CD14-positive monocyte (primary cell): Measurements from ENCODE around the gene OSBPL6. TPM values are rescaled to one million over a fixed set of nuclear protein-coding genes. Genes with fewer than 3 reads are reported as not detected.

Source experiments
- DNase-seq, 3 donors: peaks; one replicate each; pipeline ENCODE4 v3.0.0-alpha.2; 2011 to 2022
- H2AFZ ChIP-seq: 2 replicates; pipeline ENCODE4 v1.6.0; 2012; ENCODE audit warnings: mild to moderate bottlenecking, low read depth, low read length, inconsistent platforms; ENCODE audit not compliant: insufficient read depth, poor library complexity, severe bottlenecking
- H3K27ac ChIP-seq, 2 donors: 1 replicate in 1 of 2; 2 replicates in 1 of 2; pipeline ENCODE4 v1.5.1; 2012 to 2013; ENCODE audit warnings: low read length in 2 of 2, control low read depth in 1 of 2, inconsistent platforms in 1 of 2, low read depth in 1 of 2, mild to moderate bottlenecking in 1 of 2
- H3K27me3 ChIP-seq, 2 donors: one replicate each; pipeline versions ENCODE4 v1.6.0 to v1.6.1; 2011 to 2013; ENCODE audit warnings: low read length in 2 of 2; ENCODE audit not compliant: control insufficient read depth in 2 of 2, insufficient read depth in 2 of 2
- H3K36me3 ChIP-seq, 2 donors: replicated peaks in 1 of 2; 1 replicate in 1 of 2; 2 replicates in 1 of 2; pipeline versions ENCODE4 v1.5.1 to v1.6.1; 2012 to 2013; ENCODE audit warnings: low read length in 2 of 2, control low read depth in 1 of 2, inconsistent platforms in 1 of 2, mild to moderate bottlenecking in 1 of 2; ENCODE audit not compliant: insufficient read depth in 2 of 2, control insufficient read depth in 1 of 2
- H3K4me1 ChIP-seq, 2 donors: 1 replicate in 1 of 2; 2 replicates in 1 of 2; pipeline versions ENCODE4 v1.5.1 to v1.6.1; 2012 to 2013; ENCODE audit warnings: low read length in 2 of 2, control low read depth in 1 of 2, inconsistent platforms in 1 of 2, mild to moderate bottlenecking in 1 of 2, moderate library complexity in 1 of 2; ENCODE audit not compliant: insufficient read depth in 2 of 2, control insufficient read depth in 1 of 2
- H3K4me2 ChIP-seq: replicated peaks from 2 replicates; pipeline ENCODE3; 2012; ENCODE audit warnings: low read length, moderate library complexity, mild to moderate bottlenecking; ENCODE audit not compliant: poor library complexity, severe bottlenecking; ENCODE audit errors: extremely low read depth
- H3K4me3 ChIP-seq, 3 experiments: fragments of 200-600 bp in 1 of 3; sonication (generic) in 1 of 3; replicated peaks in 1 of 3; 1 replicate in 2 of 3; 2 replicates in 1 of 3; pipeline ENCODE4 v1.5.1; 2011 to 2013; ENCODE audit warnings: low read length in 3 of 3, mild to moderate bottlenecking in 3 of 3, control low read depth in 2 of 3, low read depth in 2 of 3, inconsistent platforms in 1 of 3, moderate library complexity in 1 of 3
- H3K79me2 ChIP-seq: 2 replicates; pipeline ENCODE4 v1.6.0; 2012; ENCODE audit warnings: mild to moderate bottlenecking, control low read depth, inconsistent platforms, low read length, moderate library complexity; ENCODE audit not compliant: insufficient read depth
- H3K9ac ChIP-seq: 2 replicates; pipeline ENCODE4 v1.6.0; 2017; ENCODE audit warnings: low read length, mild to moderate bottlenecking; ENCODE audit not compliant: insufficient read depth, poor library complexity, severe bottlenecking
- H3K9me3 ChIP-seq, 2 donors: replicated peaks in 1 of 2; 1 replicate in 1 of 2; 2 replicates in 1 of 2; pipeline versions ENCODE4 v1.5.1 to v1.6.1; 2012 to 2013; ENCODE audit warnings: low read length in 2 of 2, control low read depth in 1 of 2; ENCODE audit not compliant: control insufficient read depth in 1 of 2, insufficient read depth in 1 of 2
- H4K20me1 ChIP-seq: 2 replicates; pipeline ENCODE4 v1.6.0; 2012; ENCODE audit warnings: mild to moderate bottlenecking, low read length, control low read depth, moderate library complexity; ENCODE audit not compliant: insufficient read depth
- H3K27ac Mint-ChIP-seq, 7 donors: one replicate each; pipeline ENCODE4 v1.8.0; 2020; ENCODE audit warnings: mild to moderate bottlenecking in 7 of 7, mixed read lengths in 7 of 7, moderate library complexity in 6 of 7, inconsistent platforms in 2 of 7
- H3K27me3 Mint-ChIP-seq, 3 donors: one replicate each; pipeline ENCODE4 v1.8.0; 2021 to 2022; ENCODE audit warnings: low read depth in 3 of 3, mild to moderate bottlenecking in 3 of 3, mixed read lengths in 3 of 3, moderate library complexity in 3 of 3, inconsistent platforms in 1 of 3
- H3K36me3 Mint-ChIP-seq, 2 donors: one replicate each; pipeline ENCODE4 v1.8.0; 2020; ENCODE audit warnings: mixed read lengths in 2 of 2, inconsistent platforms in 1 of 2, mild to moderate bottlenecking in 1 of 2
- H3K4me1 Mint-ChIP-seq: one replicate; pipeline ENCODE4 v1.8.0; 2020; ENCODE audit warnings: mild to moderate bottlenecking, mixed read lengths
- H3K4me3 Mint-ChIP-seq, 2 donors: one replicate each; pipeline ENCODE4 v1.8.0; 2020; ENCODE audit warnings: mild to moderate bottlenecking in 2 of 2, mixed read lengths in 2 of 2, moderate library complexity in 1 of 2
- H3K9me3 Mint-ChIP-seq, 7 donors: one replicate each; pipeline ENCODE4 v1.8.0; 2020 to 2022; ENCODE audit warnings: mixed read lengths in 7 of 7, mild to moderate bottlenecking in 6 of 7, moderate library complexity in 6 of 7, inconsistent platforms in 2 of 7
- WGBS: methylation state at CpG from one replicate; pipeline ENCODE4 v1.1.5; 2013; ENCODE audit warnings: missing lambda C conversion rate; ENCODE audit not compliant: insufficient coverage; 5-methylcytosine and 5-hydroxymethylcytosine counted together
- intact Hi-C, 2 donors: fragments of 100-400 bp; cut with micrococcal nuclease; formaldehyde crosslinking; loops; one replicate each; pipeline versions ENCODE4 v1.15.0 to v1.15.1; 2023
- polyA plus RNA-seq, 3 donors: library from polyadenylated mRNA; depleted of rRNA in 1 of 3; unstranded in 2 of 3; stranded (reverse) in 1 of 3; fragments of 300-500 nt in 2 of 3; fragments of >200 nt in 1 of 3; fragmentation: Illumina TruSeq in 2 of 3; gene quantifications; 1 replicate in 2 of 3; 2 replicates in 1 of 3; pipeline ENCODE4 v1.2.3, GENCODE V29; 2012 to 2021
- TF ChIP-seq, protein P1 (sequence below): fragments of 200-600 bp; IDR thresholded peaks from one replicate; pipeline ENCODE4 v1.8.0; 2022; ENCODE audit warnings: antibody characterized with exemption, mild to moderate bottlenecking

OSBPL6 gene
- polyA plus RNA-seq, 3 donors, result not detected

DNA sequence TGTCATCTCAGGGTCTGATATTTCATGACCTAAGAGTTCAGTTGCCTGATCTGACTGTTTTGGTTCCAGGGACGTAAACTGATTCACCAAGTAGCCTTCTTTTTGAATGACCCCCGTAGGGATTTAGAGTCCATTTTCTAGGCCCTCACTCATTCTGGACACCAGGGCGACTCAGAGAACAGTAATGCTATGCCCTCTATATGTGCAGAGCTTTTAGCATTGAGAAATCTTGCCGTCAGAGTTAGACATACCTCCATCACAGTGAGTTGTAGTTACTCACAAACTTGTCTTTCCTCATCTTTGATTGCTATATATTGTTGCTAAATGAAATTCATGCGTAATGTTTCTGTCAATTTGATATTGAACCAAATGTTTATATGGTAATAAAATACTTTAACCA lies 92.3 kb downstream of the OSBPL6 start:
- WGBS, result 92% methylated on average over 2 of the region's 5 CpGs
- peaks cover 13% of the 10 kb centered on the region in 2 donors for H3K4me1 ChIP-seq
- no peaks in the 10 kb centered on the region for H3K27me3 Mint-ChIP-seq

DNA sequence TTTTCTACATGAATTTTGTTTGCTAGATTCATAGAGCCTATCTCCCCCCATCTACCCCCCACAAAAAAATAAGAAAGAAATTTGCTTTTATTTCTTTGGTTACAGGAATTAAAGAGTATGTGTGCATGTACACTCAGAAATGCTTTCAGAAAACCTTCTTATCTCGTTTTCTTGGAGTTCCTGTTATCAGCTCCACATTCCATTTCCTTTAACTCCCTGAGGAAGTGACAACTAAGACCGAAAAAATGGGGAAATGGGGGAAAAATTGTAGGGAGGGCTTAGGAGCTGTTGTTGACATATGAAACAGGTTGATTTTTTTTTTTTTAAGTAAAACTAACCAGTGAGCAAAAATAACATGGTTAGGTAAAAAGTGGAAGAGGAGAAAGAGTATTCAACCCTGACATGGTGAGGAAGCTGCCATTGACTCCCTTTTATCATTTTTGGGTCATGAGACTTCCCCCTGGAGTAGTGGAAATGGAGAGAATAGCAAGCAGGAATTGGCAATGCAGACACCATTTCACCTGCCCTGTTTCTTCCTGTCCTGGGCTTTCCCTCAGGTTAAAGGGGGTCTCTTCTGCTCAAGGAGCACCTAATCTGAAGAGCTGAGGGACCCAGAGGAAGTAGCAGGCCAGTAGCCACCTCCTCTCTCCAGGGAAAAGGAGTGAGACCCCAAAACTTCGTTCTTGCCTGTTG lies 93.5 kb downstream of the OSBPL6 start:
- Histone ChIP-seq H3K4me3 (no peak overlapping the region), H3K9ac (no peak overlapping the region), H3K9me3 (no peaks in the 10 kb centered on the region), H4K20me1 (no peaks in the 10 kb centered on the region), H3K27ac (no peak overlapping the region), H3K79me2 (no peaks in the 10 kb centered on the region), H3K4me1 (peaks cover 1 to 2% of the 10 kb centered on the region in 2 donors), H2AFZ (no peak overlapping the region), H3K4me2 (no peak overlapping the region), H3K27me3 (no peaks in the 10 kb centered on the region), H3K36me3 (no peaks in the 10 kb centered on the region)
- Mint-ChIP-seq H3K36me3 (no peaks in the 10 kb centered on the region), H3K4me1 (peaks cover 4% of the 10 kb centered on the region), H3K4me3 (no peak overlapping the region), H3K27me3 (no peaks in the 10 kb centered on the region), H3K9me3 (peaks cover 0 to 2% (median 0%) of the 10 kb centered on the region in 7 donors), H3K27ac (no peak overlapping the region)
- WGBS, result no CpG with 5 or more reads among the region's 3 CpGs
- intact Hi-C loops, result no loop called here
- DNase-seq, result no peak
- TF ChIP-seq, protein P1, sequence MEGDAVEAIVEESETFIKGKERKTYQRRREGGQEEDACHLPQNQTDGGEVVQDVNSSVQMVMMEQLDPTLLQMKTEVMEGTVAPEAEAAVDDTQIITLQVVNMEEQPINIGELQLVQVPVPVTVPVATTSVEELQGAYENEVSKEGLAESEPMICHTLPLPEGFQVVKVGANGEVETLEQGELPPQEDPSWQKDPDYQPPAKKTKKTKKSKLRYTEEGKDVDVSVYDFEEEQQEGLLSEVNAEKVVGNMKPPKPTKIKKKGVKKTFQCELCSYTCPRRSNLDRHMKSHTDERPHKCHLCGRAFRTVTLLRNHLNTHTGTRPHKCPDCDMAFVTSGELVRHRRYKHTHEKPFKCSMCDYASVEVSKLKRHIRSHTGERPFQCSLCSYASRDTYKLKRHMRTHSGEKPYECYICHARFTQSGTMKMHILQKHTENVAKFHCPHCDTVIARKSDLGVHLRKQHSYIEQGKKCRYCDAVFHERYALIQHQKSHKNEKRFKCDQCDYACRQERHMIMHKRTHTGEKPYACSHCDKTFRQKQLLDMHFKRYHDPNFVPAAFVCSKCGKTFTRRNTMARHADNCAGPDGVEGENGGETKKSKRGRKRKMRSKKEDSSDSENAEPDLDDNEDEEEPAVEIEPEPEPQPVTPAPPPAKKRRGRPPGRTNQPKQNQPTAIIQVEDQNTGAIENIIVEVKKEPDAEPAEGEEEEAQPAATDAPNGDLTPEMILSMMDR, result no peak

More for the DNA sequence above, 92.3 kb downstream of the OSBPL6 start:
- peaks cover 13% of the 10 kb centered on the region for H3K4me1 Mint-ChIP-seq
- Histone ChIP-seq H3K27me3 (no peaks in the 10 kb centered on the region), H2AFZ (no peak overlapping the region), H3K4me2 (no peak overlapping the region), H3K79me2 (no peaks in the 10 kb centered on the region), H3K9ac (no peak overlapping the region), H3K4me3 (no peak overlapping the region), H3K36me3 (no peaks in the 10 kb centered on the region), H3K9me3 (no peaks in the 10 kb centered on the region), H3K27ac (no peak overlapping the region), H4K20me1 (no peaks in the 10 kb centered on the region)
- no peak overlapping the region for H3K27ac Mint-ChIP-seq
- no peaks in the 10 kb centered on the region for H3K36me3 Mint-ChIP-seq
- DNase-seq, result no peak
- peaks cover 0 to 2% (median 0%) of the 10 kb centered on the region in 7 donors for H3K9me3 Mint-ChIP-seq
- TF ChIP-seq, protein P1, result no peak
- intact Hi-C loops, result no loop called here
- H3K4me3 Mint-ChIP-seq, result no peak overlapping the region
